ENCODE data around the gene LMAN2L.

DNA sequence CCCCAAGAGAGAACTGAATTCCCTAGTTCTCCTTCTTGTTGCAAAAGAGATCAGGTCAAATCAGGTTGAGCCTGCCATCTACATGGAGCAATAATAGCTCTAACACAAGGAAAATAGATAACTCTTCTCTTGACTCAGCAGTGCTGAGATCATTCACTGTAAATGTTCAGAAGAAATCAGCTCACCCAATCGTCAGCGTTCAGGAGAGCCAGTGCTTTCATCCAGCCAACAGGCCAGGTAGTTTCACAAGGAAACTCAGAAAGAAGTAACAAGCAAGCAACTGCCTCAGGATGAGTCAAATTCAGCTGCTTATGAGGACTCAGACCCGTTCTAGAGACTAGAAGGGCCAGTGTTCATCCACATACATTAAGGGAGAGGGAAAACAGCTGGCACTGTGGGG, 5.9 kb downstream of the LMAN2L start:
- TF ChIP-seq, protein P1, sequence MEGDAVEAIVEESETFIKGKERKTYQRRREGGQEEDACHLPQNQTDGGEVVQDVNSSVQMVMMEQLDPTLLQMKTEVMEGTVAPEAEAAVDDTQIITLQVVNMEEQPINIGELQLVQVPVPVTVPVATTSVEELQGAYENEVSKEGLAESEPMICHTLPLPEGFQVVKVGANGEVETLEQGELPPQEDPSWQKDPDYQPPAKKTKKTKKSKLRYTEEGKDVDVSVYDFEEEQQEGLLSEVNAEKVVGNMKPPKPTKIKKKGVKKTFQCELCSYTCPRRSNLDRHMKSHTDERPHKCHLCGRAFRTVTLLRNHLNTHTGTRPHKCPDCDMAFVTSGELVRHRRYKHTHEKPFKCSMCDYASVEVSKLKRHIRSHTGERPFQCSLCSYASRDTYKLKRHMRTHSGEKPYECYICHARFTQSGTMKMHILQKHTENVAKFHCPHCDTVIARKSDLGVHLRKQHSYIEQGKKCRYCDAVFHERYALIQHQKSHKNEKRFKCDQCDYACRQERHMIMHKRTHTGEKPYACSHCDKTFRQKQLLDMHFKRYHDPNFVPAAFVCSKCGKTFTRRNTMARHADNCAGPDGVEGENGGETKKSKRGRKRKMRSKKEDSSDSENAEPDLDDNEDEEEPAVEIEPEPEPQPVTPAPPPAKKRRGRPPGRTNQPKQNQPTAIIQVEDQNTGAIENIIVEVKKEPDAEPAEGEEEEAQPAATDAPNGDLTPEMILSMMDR (IDR thresholded peaks at IDR 0.05) = no peak
- no peak for TF ChIP-seq EZH2phosphoT487 (IDR thresholded peaks at IDR 0.05; ENCODE audit: borderline replicate concordance, low read depth)
- no peak for TF ChIP-seq POLR2AphosphoS5 (IDR thresholded peaks at IDR 0.05; ENCODE audit: low read depth, low read length)
- TF ChIP-seq PBX3 (IDR thresholded peaks at IDR 0.05) = no peak
- TF ChIP-seq MAX (IDR thresholded peaks at IDR 0.05; ENCODE audit: low read depth) = no peak
- no peak for TF ChIP-seq USF1 (IDR thresholded peaks at IDR 0.05; ENCODE audit: borderline replicate concordance, low read depth)
- TF ChIP-seq MXI1 (IDR thresholded peaks at IDR 0.05; ENCODE audit: low read depth, low read length) = no peak
